Effector CD4-positive, alpha-beta T cell (primary cell): Measurements from ENCODE around the gene DCLK2.

ENCODE experiments used
- DNase-seq: peaks from one replicate; pipeline ENCODE4 v3.0.0-alpha.2; 2020

Gene DCLK2

GRCh38 chr4:150247184-150247583 is 168.9 kb downstream of the DCLK2 start:
- DNase-seq = no peak

GRCh38 chr4:150248181-150248580 is 169.9 kb downstream of the DCLK2 start:
- DNase-seq = no peak

DNA sequence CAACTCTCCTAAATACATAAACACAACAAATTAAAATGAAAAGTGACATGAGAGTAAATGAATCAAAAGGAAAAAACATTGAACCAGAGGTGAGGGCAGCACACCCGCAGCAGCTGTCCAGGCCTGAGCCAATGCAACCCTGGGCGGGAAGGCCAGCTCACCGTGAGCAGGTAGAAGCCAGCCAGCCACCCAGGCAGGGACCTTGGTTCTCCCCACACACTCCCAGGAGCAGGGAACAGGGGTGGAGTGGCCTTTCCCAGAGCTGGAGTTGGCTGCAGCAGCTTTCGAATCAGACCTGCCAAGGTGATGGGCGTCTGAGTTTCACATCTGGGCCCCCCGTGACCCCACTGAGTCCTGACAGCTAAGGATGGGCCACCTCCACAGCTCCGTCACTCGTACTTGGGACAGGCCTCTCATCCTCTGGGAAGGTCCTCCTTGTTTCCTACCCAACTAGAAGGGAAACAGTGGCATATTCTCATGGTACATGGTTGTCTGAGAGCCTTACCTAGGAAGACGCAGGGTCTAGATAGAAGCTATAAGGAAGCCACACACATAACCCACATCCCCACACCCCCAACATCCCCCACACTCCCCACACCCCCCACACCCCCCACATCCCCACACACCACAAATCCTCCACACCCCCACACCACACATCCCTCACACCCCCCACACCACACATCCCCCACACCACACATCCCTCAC is 172.2 kb downstream of the DCLK2 start:
- no peak for DNase-seq

DNA sequence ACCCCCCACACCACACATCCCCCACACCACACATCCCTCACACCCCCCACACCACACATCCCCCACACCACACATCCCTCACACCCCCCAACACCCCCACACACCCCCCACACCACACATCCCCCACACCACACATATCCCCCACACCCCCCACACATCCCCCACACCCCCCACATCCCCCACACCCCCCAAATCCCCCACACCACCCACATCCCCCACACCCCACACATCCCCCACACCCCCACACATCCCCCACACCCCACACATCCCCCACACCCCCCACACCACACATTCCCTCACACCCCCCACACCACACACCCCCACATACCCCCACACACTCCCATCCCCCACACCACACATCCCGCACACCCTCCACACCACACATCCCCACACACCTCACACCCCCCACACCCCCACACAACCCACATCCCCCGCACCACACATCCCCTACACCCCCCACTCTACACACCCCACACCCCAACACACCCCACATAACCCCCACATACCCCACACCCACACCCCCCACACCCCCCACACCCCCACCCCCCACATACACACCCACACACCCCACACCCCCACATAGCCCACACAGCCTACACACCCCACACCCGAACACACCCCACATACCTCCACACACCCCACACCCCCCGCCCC is 172.9 kb downstream of the DCLK2 start:
- no peak for DNase-seq

- DNase-seq = no peak
These were observed 173.5 kb downstream of the DCLK2 start for GRCh38 chr4:150251752-150252190.

DNA sequence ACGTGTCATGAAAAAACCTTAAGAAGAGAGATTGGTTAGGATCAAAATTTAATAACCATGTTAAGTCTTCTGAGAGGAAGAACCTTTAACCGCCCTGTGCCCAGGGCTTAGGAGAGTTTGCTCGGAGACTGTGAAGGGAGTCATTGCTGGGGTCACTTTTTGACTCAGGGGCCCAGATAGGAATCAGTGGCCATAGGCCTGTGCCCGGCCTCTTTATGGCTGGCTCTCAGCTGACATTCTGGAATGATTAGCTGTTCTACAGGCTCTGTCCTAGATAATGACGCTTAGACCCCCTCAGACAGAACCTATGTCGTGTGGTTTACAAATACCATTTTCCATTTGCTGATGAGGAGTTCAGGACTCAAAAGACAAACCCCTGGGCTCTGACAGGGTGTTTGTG is 174.1 kb downstream of the DCLK2 start:
- DNase-seq = no peak

- no peak for DNase-seq
These were observed 174.5 kb downstream of the DCLK2 start for GRCh38 chr4:150252741-150253140.

DNA sequence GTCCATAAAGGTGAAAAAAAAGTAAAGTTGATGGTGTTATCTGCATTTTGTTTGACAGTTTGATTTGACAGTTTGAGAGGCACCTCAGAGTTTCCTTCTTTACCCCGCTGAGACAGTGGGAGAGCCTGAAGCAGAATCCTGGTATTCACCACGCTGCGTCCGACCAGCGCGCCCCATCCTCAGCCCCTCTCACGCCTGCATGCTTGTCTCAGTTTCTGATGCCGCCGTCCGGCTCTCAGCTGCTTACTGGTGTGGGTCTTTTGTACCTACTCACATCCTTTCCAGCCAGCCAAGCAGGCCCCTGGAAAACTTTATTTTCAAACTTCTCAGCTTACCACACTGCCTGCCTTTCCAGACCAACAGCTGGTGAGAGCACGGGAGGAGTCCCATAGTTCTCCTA is 175.2 kb downstream of the DCLK2 start:
- no peak for DNase-seq

- DNase-seq = no peak
These were observed 175.9 kb downstream of the DCLK2 start for GRCh38 chr4:150253965-150254630.

- DNase-seq = no peak
These were observed 177.5 kb downstream of the DCLK2 start for GRCh38 chr4:150255610-150256224.

GRCh38 chr4:150256225-150256620 is 178.0 kb downstream of the DCLK2 start:
- no peak for DNase-seq

DNA sequence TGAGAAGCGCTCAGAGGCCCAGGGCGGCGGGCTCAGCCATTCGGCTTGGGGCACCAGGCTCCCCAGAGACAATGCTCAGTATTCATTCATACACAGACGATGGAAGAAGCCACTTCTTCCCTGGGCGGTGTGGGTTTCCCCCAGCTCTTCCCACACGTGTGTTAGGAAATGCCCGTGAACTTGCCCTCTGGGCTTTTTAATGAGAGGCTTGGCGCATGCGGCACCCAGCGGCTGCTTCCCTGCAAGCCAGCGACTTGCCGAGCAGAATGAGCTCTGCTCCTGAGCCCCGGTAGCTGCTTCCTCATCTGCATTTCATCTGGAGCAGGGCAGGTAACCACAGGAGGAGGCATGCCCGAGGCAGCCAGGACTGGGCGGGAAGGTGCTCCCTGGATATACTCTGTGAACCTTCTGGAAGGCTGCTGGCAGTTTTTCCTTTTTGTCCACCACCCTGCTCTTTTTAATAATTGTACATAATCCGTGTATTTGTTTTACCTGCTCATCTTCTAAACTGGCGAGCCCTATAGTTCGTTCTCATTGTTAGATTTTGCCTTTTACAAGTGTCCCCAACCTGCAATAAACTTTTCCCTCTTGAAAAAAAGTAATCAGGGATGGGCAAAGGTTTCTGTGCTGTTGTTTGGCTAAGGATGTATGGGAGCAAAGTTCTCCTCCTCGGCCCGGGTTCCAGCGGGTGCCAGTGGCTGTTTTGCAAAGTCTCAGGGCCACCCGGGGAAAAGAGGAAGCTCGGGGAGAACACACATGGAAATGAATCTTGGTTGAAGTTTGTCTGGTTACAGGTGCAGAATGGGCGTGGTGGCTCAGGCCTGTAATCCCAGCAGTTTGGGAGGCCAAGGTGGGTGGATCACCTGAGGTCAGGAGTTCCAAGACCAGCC is 178.8 kb downstream of the DCLK2 start:
- no peak for DNase-seq

DNA sequence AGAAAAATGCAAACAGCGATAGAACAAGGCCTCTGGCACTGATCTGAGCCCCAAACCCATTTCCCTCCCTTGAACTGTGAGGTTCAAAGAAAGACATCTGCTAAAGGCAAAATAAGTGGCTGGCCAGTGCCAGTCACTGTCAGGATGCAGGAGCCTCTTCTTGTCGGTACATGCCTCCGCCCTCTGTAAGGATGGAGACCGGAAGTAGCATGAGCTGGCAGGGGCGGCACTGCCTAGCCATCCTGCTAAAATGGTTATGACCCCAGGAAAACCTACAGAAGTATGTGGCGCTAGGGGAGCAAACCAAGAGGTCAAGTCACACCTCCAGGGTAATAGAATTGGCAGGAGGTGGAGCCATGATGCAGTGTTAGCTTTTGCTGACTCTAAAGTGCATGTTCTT is 180.3 kb downstream of the DCLK2 start:
- DNase-seq = no peak

GRCh38 chr4:150259861-150260567 is 181.8 kb downstream of the DCLK2 start:
- DNase-seq = no peak

- DNase-seq = no peak
These were observed 183.3 kb downstream of the DCLK2 start for GRCh38 chr4:150261571-150261970.

GRCh38 chr4:150262611-150263010 is 184.4 kb downstream of the DCLK2 start:
- DNase-seq = no peak

GRCh38 chr4:150264595-150265161 is 186.4 kb downstream of the DCLK2 start:
- DNase-seq = no peak

DNA sequence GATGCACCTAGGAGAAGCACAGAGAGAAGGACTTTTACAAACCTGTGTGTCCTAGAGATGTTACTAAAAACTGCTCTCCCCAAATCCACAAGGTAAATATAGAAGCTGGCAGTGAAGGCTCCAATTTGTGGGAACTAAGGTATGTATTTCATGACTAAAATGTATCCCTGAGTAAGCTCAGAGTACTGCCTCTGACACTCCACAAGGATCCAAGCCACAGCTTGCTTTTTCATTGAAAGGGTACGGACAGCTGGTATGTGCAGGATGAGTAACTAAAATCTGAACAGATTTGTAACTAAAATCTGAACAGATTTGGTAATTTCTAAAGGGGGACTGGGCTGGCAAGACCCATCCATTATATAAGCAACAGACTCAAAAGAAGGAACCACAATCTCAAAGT is 187.6 kb downstream of the DCLK2 start:
- no peak for DNase-seq

DNA sequence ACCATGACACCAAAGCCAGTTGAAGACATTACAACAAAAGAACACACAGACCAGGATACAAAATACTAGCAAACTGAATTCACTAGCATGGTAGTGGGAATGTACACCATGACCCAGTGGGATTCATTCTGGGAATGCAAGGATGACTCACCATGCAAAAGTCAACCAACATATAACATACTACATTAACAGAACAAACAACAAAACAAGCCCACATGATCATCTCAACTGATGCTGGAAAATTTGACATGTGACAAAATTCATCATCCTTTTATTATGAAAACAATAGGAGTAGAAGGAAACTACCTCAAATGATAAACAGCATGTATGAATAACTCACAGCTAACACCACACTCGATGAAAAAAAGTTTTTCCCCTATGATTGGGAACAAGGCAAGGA is 190.2 kb downstream of the DCLK2 start:
- no peak for DNase-seq

- DNase-seq = no peak
These were observed 200.0 kb downstream of the DCLK2 start for GRCh38 chr4:150278206-150278605.

DNA sequence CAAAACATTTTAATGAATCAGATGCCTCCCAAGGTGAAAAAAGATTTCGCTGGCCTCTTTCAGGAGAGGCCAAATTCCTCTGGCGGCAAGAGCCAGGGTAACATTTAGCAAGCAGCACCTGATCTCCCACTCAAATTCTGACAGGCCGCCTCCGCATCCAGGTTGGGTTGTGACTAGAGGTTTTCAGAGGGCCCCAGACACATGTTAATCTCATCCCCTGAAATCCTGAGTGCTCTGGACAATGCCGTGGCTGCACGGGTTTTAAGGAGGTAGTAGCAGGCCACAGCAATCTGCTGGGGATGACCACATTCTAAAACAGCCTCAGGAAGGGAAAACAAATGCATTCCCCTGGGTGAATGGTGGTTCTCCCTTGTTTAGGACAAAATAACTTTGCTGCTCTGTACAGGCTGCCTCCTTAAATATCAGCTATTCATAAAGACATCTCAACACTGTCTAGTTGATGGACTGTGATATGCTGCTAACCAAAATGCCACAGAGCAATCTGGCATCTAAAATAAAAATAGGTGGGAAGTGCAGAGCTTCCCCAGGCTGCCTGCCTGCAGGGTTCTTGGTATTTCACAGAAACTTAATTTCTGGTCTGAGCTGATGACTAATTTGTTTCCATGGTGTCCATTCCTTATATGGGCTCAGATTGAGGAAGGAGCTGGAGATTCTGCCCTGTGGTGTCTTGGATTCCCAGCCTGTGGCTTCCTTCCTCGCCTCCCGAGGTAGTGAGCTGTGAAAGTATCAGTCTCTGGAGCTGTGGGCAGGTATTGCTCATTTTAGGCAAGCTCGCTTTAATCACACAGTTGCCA is 202.0 kb downstream of the DCLK2 start:
- no peak for DNase-seq
